ENCODE results near the gene INHBC. TPM values are rescaled to one million over a fixed set of nuclear protein-coding genes. Genes with fewer than 3 reads are reported as not detected.

INHBC gene
- total RNA-seq, 3 donors from 2014 or later: not detected

DNA sequence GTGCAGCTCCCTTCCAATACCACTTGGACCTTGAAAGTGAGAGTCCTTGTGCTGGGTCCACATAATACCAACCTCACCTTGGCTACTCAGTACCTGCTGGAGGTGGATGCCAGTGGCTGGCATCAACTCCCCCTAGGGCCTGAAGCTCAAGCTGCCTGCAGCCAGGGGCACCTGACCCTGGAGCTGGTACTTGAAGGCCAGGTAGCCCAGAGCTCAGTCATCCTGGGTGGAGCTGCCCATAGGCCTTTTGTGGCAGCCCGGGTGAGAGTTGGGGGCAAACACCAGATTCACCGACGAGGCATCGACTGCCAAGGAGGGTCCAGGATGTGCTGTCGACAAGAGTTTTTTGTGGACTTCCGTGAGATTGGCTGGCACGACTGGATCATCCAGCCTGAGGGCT is 14.8 kb downstream of the INHBC start:
- H3K27ac ChIP-seq: no peak overlapping the region
- DNase-seq (ENCODE audit: low spot score in 2 of 2): no peak
- intact Hi-C loops (cut with DNase I; ENCODE audit: low total_unique reads): no loop called here

GRCh38 chr12:57450057-57450456 is 15.5 kb downstream of the INHBC start:
- intact Hi-C loops (cut with DNase I; ENCODE audit: low total_unique reads): no loop called here
- no peak for TF ChIP-seq POLR2AphosphoS5 (IDR thresholded peaks at IDR 0.05)
- TF ChIP-seq POLR2A (IDR thresholded peaks at IDR 0.05): no peak
- no peak for TF ChIP-seq CTCF (IDR thresholded peaks at IDR 0.05)
- H3K4me3 ChIP-seq: no peak overlapping the region
- no peak for DNase-seq (ENCODE audit: low spot score in 2 of 2)
- no peaks in the 10 kb centered on the region for H3K27me3 ChIP-seq
- no peaks in the 10 kb centered on the region for H3K36me3 ChIP-seq
- H3K27ac ChIP-seq: no peak overlapping the region
- no peaks in the 10 kb centered on the region for H3K4me1 ChIP-seq
- H3K9me3 ChIP-seq: no peaks in the 10 kb centered on the region

More for the DNA sequence above, 14.8 kb downstream of the INHBC start:
- Histone ChIP-seq H3K4me1 (no peaks in the 10 kb centered on the region), H3K9me3 (no peaks in the 10 kb centered on the region), H3K36me3 (no peaks in the 10 kb centered on the region), H3K27me3 (no peaks in the 10 kb centered on the region), H3K4me3 (no peak overlapping the region)
- TF ChIP-seq POLR2AphosphoS5 (IDR thresholded peaks at IDR 0.05) (no peak), CTCF (IDR thresholded peaks at IDR 0.05) (no peak), POLR2A (IDR thresholded peaks at IDR 0.05) (no peak)

GRCh38 chr12:57451233-57451778 is 16.7 kb downstream of the INHBC start:
- intact Hi-C loops (cut with DNase I; ENCODE audit: low total_unique reads): no loop called here
- no peaks in the 10 kb centered on the region for H3K9me3 ChIP-seq
- H3K4me1 ChIP-seq: no peaks in the 10 kb centered on the region
- DNase-seq (ENCODE audit: low spot score in 2 of 2): no peak
- H3K4me3 ChIP-seq: no peak overlapping the region
- no peaks in the 10 kb centered on the region for H3K36me3 ChIP-seq
- H3K27me3 ChIP-seq: no peaks in the 10 kb centered on the region
- no peak overlapping the region for H3K27ac ChIP-seq
- TF ChIP-seq CTCF (IDR thresholded peaks at IDR 0.05) (no peak), POLR2AphosphoS5 (IDR thresholded peaks at IDR 0.05) (no peak), POLR2A (IDR thresholded peaks at IDR 0.05) (no peak)

GRCh38 chr12:57452181-57452936 is 17.8 kb downstream of the INHBC start:
- no peak for DNase-seq (ENCODE audit: low spot score in 2 of 2)
- intact Hi-C loops (cut with DNase I; ENCODE audit: low total_unique reads): no loop called here
- H3K27ac ChIP-seq: peak overlapping the region in 1 of 2 donors; percentile 28
- H3K9me3 ChIP-seq: no peaks in the 10 kb centered on the region
- no peak overlapping the region for H3K4me3 ChIP-seq
- no peaks in the 10 kb centered on the region for H3K36me3 ChIP-seq
- H3K27me3 ChIP-seq: no peaks in the 10 kb centered on the region
- TF ChIP-seq CTCF (IDR thresholded peaks at IDR 0.05): no peak
- no peaks in the 10 kb centered on the region for H3K4me1 ChIP-seq

GRCh38 chr12:57452937-57453509 is 18.4 kb downstream of the INHBC start:
- no peaks in the 10 kb centered on the region for H3K9me3 ChIP-seq
- H3K4me1 ChIP-seq: no peaks in the 10 kb centered on the region
- intact Hi-C loops (cut with DNase I; ENCODE audit: low total_unique reads): no loop called here
- TF ChIP-seq POLR2A (IDR thresholded peaks at IDR 0.05) (no peak), POLR2AphosphoS5 (IDR thresholded peaks at IDR 0.05) (no peak), CTCF (IDR thresholded peaks at IDR 0.05) (peak; percentile 51 to 90 (median 74))
- H3K27ac ChIP-seq: no peak overlapping the region
- no peaks in the 10 kb centered on the region for H3K27me3 ChIP-seq
- no peaks in the 10 kb centered on the region for H3K36me3 ChIP-seq
- no peak overlapping the region for H3K4me3 ChIP-seq
- peak; percentile 45 to 75 for DNase-seq (ENCODE audit: low spot score in 2 of 2)

All from breast epithelium (tissue), 4 donors.